Astrocyte of the cerebellum (primary cell): Measurements from ENCODE around the gene ATN1.
A peak's percentile ranks its signal among the peaks of the same experiment; 100 is the strongest.

ENCODE experiments used
- DNase-seq: peaks from one replicate; pipeline ENCODE4 v3.0.0-alpha.2; 2011; ENCODE audit warnings: low read depth
- H3K4me3 ChIP-seq: 2 replicates; pipeline ENCODE4 v1.5.1; 2011; ENCODE audit warnings: mild to moderate bottlenecking, low read depth, low read length, moderate library complexity
- CTCF ChIP-seq: IDR thresholded peaks from 2 replicates; pipeline ENCODE4 v1.5.1; 2012; ENCODE audit warnings: low read length, low read depth, moderate library complexity, mild to moderate bottlenecking; ENCODE audit errors: missing control alignments
- in situ Hi-C: cut with HindIII; loops from 2 replicates; pipeline ENCODE4 v1.10.0; 2017; ENCODE audit warnings: low sequenced_read_pairs

Gene ATN1

GRCh38 chr12:6943389-6943721, 15.6 kb downstream of the ATN1 start:
- TF ChIP-seq CTCF: no peak
- in situ Hi-C loops: no loop called here
- DNase-seq: peak; percentile 87
- peak overlapping the region; percentile 69 for H3K4me3 ChIP-seq

GRCh38 chr12:6943722-6944380, 16.1 kb downstream of the ATN1 start, which contains the start of the genes C12orf57 and RNU7-1:
Gene C12orf57 (plus strand): TSS chr12:6944022. CDS start chr12:6944122, 100 bp downstream.
Gene RNU7-1 (plus strand): TSS chr12:6943816.
- peak; percentile 76 for DNase-seq
- H3K4me3 ChIP-seq: peak within 1 kb of the TSS; percentile 69
- no peak for TF ChIP-seq CTCF
- in situ Hi-C loops: no loop called here

GRCh38 chr12:6944381-6945186, 16.8 kb downstream of the ATN1 start:
- in situ Hi-C loops: no loop called here
- peak; percentile 85 for DNase-seq
- peak overlapping the region; percentile 69 for H3K4me3 ChIP-seq
- peak; percentile 77 for TF ChIP-seq CTCF

DNA sequence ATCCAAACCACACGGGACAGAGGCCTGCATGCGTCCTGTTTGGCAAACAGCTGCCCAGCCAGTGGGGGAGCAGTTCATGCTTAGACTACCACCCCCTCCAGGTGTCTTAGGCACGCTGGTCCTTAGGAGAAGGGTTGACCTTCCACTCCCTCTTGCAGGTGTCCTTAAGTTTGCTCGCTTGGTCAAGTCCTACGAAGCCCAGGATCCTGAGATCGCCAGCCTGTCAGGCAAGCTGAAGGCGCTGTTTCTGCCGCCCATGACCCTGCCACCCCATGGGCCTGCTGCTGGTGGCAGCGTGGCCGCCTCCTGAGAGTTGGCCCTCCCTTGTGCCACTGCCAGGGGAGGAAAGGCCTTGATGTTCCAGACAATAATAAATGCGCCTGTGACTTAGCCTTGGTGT, 17.9 kb downstream of the ATN1 start:
- in situ Hi-C loops: no loop called here
- H3K4me3 ChIP-seq: no peak overlapping the region
- TF ChIP-seq CTCF: no peak
- DNase-seq: no peak

- no peak for DNase-seq
- TF ChIP-seq CTCF: no peak
- in situ Hi-C loops: no loop called here
- H3K4me3 ChIP-seq: no peak overlapping the region
These were observed 18.5 kb downstream of the ATN1 start for GRCh38 chr12:6946033-6946919.

DNA sequence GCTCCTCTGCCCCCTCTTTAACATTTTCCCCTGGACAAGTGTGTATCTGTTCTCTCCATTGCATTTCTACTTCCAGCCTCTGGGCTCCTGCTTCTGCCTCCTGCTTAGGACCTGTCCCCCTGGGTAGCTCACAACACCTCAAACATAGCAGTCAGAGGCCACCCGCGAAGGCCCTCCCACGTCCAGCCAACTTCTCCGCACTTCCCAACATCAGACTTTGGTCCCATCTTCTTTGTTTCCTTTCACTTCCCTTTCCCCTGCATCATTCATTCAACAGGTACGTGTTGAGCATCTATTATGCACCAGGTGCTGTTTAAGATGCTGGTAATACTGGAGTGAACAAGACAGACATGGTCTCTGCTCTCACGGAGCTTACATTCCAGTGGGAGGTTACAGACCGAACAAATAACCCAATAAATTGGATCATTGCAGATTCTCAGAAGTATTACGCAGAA, 19.2 kb downstream of the ATN1 start:
- TF ChIP-seq CTCF: no peak
- H3K4me3 ChIP-seq: no peak overlapping the region
- in situ Hi-C loops: no loop called here

More for the DNA sequence above, 19.2 kb downstream of the ATN1 start:
- DNase-seq: no peak
